NCI-H1436 (cell line): ENCODE measurements around the gene HEPHL1.

Source experiments
- DNase-seq: peaks from one replicate; lab custom pipeline; 2025; lab: John Stamatoyannopoulos, UW

HEPHL1 gene

DNA sequence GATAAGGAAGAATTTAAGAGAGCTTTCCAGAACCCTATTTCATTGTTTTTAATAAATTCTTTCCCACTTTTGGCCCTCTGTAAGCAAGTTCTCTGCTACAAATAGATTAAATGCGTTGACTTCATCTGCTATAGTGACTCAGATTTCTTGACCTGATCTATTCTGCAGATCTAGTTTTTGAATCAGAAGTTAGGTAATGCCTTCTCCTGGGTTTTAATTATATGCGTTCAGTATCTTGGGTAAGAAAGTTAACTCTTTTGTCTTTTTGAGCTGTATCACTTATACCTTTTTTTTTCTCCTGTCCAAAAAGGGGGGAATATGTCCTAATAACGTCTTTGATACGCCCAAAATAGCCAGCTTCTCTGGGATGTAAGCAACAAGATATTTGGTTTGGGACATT, 2.4 kb upstream of the HEPHL1 start:
- DNase-seq = no peak

DNA sequence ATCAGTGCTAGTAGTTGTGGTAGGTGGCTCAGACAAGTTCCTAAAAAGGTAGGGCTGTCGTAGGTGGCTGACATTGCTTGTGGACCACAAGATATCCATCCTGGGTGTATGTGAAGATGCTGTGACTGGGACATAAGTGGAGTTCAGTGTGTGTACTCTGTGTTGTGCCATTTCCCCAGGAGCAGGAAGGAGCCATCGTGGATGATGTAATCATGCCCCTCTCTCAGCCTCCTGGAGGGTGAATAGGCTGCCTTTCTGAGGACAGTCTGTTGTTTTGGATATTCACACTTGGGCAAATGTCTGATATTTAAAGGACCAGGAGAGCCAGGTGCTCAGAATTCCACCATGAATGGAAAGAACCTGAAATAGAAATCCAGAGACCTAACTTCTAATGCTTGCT, 2.7 kb downstream of the HEPHL1 start:
- DNase-seq = no peak

DNA sequence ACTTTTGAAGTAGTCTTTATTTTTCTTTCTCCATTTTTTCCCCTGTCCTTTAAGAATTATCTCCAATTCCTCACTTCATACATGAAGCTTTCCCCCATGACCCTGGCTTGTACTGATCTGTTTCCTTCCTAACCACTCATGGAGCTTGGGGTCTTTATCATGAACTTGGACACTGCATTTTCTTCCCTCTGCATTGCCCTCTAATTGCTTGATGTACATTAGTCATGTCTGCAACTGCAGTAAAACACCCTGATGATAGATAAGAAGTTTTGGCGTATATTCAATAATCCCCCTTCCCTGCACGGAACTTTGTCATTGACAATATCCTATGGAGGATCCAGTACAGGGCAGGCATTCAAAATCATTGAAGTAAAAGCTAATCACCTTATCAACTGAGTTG, 3.4 kb downstream of the HEPHL1 start:
- DNase-seq = no peak

DNA sequence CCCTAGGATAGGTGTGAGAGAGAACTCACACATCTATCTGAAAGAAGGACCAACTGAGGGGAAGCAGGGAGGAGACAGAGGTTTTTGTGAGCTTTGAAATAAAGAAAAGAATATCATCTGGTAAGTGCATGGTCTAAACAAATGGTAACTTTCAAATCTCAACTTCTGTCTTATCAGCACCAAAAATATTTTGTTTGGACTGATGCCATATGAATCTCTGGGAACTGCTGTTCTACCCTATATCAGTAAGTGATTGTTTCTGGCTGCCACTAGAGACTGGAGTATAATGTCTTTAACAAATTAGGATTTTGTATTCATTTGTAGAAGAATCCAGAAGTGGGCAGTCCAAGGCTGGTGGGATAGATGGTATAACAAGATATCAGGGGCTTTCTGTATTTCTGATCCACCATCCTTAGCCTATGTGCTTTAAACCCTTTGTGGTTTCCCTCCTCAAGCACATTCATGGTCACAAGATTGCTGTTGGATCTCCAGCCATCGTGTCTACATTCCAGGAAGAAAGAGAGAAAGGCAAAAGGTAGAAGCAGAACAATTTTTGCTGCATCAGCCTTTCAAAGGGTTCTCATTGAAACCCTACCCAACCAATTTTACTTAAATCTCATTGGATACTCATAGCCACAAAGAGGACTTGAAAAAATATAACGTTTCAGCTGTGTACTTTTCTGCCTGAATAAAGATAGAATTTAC, 4.7 kb downstream of the HEPHL1 start:
- no peak for DNase-seq

DNA sequence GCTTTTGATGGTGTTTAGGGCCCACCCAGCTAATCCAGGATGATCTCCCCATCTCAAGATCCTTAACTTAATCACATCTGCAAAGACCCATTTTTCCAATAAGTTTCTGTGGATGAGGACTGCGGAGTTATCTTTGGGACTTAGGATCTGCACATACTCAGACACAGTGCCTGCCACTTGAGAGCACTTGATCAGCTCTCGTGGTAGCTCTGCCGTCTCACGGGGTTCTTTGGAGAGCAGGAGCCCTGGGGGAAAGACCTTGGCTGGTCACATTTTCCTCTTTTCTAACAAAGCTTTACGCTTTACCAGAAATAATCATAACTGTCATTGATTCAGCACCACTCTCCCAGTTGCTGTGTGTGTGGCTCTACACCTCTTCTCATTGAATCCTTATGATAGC, 6.1 kb downstream of the HEPHL1 start:
- DNase-seq = no peak

DNA sequence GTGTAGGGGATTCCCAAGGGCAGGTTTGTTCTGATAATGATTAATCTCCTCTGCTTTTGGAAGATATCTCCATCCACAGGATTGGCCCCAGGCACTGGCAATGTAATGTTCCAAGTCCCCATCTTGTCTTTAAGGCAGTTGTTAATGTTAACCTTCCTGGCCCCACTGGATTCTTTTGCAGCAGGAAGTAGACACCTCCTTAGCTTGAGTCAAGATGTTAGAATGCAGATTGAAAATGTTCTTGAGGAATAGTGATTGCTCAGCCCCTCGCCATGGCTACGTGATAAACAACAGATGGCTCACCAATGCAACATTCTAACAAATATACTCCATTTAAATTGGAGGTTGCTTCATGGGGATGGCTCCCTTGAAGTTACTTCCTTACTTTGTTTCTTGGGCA, 7.3 kb downstream of the HEPHL1 start:
- no peak for DNase-seq

DNA sequence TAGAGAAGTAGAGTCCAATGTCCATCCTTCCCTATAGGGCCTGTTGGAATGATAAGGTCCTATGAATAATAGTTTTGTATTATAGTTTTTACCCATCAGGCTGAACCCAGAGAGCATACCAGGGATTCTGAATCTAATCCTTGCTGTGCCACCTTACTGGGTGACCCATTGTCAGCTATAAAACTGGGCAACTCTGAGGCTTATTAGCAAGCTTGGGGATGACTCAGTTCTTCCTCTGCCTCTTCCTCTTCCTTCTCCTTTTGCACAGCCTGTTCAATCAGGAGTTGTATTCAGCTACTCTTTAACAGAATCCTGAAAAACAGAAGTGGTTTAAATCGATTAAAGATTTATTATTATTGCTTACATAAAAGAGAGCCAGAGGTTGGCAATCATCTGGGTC, 8.9 kb downstream of the HEPHL1 start:
- DNase-seq = no peak

DNA sequence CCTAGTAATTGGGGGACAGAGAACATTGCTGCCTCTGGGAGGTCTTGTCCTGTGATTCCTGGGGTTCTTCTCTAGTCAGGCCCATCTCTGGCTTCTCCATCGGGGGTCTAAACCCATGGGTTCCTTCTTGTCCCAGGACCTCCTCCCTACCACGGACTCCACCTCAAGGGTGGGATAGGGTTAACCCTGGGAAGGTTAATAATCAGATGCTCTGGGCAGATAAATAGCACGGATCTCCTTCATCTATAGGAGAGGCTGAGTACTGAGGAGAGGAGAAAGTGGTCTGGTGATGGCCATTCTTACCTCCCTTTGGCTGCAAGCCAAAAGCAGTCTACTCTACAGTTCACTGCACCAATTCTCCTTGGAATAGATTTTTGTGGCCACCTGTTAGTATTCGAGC, 10.5 kb downstream of the HEPHL1 start:
- DNase-seq = no peak

DNA sequence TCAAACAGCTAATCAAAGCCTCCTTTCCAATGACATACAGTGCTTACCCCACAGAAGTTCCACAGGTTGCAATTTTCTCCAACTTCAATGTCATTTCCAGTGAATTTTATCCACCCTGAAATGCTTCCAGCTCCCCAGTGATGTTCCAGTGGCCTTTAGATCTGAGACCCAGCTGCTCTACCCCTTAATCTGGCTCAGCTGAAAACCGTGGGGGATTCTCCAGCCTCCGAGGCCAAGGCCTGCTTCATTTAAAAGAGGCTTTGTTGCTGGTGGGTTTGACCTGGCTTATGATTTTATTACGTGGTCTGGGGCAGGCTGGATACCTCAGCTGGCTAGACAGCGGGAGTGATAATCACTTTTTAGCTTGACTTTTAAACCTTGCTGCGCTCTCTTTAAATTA, 10.9 kb downstream of the HEPHL1 start:
- no peak for DNase-seq

DNA sequence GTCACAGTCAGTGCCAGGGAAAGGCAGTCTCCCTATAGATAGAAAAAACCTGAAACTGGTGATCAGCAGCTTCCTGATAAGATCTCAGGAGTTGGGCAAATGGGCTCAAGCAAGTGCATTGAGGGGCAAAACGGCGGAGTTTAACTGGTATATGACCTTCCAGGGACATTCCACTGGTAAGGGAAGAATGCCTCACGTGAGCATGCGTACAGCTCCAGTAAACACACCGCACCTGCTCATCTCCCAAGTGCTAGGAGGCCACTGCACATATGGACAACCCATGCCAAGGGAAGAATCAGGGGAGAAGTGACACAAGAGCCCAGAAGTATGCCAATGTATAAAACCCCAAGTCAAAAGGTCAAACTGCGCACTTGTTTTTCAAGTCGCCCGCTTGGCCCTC, 11.6 kb downstream of the HEPHL1 start:
- no peak for DNase-seq

DNA sequence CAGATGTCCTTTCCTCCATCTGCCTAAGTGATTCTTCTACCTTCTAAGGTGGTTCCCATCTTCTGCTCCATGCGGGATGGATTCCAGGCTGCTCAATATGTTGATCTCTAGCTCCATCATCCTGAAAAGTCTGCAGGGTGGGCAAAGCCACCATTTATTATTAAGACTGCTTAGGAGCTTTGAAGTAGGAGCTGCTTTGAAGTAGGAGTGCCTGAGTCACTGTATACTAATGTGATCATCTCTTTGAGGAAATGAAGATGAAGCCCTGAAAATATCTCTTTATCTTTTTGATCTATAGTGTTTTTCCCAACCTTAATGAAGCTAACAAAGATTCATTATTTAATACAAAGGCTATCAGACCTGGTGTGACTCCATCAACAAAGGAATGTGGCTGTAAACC, 13.1 kb downstream of the HEPHL1 start:
- no peak for DNase-seq

DNA sequence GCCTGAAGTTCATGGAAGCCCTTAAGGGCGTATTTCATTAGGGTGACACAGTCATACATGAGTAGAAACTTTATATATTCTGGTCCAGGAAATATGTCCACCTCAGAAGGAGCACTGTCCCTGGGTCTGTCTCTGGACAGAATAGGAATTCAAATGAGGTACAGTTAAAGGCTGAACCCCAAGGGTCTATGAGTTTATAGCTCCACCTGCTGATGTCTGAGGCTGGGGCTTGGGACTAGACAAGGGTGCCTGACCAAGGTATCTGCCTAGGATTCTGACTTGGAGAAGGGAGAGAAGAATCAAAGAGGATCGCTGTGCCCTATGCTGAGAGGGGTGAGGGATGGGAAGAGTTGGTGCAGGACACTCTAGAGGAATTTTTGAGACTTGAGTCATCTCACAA, 14.9 kb downstream of the HEPHL1 start:
- no peak for DNase-seq

DNA sequence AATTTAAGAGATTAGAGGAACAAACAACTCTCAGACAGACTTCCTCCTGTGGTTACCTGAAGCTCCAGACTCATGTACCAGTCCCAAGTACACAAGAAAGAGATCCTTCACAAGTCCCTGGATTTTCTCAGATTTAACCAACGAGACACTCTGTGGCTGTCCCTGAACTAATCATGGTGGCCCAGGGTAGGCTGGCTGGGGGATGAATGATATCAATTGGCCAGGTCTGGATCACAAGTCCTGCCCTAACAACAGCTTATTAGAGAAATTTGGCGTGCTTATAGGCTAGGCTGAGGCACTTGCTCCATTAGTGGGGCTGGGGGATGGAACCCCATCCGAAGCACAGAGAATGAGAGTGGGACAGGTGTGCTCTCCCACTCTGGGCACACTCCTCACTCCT, 22.1 kb downstream of the HEPHL1 start:
- no peak for DNase-seq

DNA sequence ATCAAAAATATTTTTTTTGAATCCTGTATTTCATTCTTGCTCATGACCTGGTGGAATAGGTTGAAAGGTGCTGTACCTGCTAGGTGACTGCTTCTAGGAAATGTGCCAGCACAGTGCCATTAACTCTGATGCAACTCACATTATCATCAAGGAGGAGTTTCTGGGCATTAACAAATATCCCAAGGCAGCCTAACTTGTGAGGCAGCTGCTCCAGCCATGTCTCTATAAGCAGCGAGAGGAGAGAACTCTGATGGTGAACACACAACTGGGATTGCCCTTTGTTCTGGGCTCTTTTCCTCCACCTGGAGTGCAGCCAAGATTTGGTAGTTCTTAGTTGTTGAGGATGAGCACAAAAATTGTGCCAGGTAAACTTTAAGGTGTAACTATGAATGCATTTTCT, 25.6 kb downstream of the HEPHL1 start:
- DNase-seq = no peak

DNA sequence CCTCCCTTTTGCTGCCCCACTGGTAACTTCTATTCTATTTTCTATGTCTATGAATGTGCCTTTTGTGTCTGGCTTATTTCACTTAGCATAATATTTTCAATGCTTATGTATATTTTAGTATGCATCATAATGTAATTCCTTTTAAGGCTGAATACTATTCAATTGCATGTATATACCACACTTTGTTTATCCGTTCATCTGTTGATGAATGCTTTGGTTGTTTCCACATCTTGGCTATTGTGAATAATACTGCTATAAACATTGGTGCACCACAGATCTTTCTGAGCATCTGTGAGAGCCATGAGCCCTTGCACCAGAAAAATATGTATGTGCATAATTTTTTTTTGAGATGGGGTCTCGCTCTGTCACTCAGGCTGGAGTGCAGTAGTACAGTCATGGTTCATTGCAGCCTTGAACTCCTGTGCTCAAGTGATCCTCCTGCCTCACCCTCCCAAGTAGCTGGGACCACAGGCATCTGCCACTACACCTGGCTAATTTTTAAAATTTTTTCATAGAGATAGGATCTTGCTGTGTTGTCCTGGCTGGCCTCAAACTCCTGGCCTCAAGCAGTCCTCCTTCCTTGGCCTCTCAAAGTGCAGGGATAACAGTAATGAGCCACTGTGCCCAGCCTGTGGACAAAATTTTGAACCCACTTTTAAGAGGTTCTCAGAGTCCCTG, 27.0 kb downstream of the HEPHL1 start:
- DNase-seq = no peak

DNA sequence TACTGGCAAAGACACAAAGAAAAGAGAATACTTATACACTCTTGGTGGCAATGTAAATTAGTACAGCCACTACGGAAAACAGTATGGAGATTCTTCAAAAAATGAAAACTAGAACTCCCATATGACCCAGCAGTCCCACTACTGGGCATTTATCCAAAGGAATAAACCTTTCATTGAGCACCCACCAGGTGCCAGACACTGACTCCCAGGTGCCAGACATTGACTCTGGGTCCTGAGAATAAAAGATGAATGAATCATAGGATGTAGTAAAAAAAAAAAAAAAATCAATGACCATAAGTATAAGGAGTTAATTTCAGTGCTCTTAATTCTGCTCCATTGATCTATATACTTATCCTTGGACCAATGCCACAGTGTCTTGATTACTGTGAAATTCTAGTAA, 28.2 kb downstream of the HEPHL1 start:
- DNase-seq = no peak

DNA sequence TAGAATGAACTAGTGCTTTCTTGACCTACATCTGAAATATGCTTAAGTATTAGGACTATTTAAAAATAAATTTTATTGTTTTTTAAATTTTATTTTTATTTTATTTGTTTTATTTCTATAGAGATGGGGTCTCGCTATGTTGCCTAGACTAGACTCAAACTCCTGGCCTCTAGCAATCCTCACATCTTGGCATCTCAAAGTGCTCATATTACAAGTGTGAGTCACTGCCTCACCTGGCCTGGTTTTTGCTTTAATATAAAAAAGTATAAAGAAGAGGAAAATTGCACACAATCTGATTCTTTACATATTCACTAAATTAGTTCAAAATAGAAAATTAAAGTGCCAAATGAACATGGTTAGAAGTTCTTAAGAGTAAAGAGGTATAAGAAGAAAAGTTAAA, 37.5 kb downstream of the HEPHL1 start:
- no peak for DNase-seq

DNA sequence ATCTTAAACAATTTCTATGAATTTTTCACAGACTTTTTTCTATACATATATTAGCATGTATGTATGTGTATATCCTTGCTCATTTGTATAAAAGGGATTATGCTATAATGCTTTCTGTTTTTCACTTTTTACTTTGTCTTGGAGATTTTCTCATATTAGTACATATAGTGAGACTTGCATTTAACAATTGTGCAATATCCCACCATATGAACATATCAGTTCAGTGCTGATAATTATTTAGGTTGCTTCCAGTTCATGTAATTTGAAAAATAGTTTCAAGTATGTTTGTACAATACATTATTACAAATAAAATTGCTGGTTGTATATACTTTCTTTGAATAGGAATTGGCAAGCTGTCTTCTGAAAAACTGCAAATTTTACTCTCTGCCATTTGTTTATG, 37.9 kb downstream of the HEPHL1 start:
- DNase-seq = no peak

DNA sequence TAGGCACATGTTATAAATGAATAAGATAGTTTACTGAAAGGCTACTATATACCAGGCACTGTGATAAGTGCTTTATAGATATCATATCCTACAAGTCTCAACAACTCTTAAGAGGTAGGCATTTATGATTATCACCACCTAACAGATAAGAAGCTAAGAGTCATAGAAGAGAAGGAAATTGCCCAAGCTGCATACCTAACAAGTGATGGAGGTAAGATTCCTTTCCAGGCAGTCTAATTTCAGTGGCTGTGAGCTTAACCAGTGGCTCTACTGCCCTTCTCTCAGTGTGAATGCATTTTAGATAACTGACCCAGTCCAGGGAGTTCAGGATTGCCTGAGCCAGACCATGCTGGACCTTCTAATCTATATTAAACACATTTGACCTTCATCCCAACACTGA, 39.2 kb downstream of the HEPHL1 start:
- no peak for DNase-seq

DNA sequence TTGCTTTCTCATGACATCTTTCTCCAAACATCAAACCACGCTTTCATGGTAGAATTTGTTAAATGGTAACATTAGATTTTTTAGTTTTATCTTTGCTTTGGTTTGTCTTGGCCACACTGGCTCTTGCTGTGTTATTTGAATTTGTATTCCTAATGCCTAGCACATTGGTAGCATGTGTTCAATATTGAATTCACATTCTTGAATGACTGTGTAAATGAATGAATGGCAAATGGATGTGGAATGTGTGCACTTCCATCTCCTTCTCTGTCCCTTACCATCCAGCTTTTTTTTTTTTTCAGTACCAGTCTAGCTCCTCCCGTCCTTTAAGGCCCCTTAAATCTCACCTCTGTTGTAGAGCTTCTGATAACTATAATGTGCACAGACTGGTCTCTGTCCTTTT, 41.2 kb downstream of the HEPHL1 start:
- no peak for DNase-seq

DNA sequence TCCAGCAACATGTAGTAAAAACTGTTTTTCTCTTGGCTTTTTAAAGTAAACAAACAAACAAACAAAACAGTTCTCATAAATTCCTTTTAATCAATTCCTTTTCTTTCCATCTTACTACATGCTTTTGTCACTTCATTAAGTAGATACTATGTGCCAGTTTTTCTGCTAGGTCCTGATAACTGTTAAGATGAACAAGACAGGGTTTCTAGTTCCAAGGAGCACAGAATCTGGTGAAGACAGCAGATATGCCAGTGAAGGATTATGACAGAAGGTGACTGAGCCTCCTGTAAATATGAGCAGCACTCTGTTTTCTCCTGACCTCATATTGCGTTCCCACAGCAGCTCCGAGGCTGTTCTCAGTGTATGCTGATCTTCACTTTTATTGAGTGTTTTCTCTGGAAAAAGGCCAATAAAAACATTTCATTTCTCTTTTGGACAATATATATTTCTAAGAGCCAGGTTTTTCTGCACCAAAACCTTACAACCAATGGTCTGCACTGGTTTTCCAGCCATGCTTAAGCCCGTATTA, 45.8 kb downstream of the HEPHL1 start:
- DNase-seq = no peak

DNA sequence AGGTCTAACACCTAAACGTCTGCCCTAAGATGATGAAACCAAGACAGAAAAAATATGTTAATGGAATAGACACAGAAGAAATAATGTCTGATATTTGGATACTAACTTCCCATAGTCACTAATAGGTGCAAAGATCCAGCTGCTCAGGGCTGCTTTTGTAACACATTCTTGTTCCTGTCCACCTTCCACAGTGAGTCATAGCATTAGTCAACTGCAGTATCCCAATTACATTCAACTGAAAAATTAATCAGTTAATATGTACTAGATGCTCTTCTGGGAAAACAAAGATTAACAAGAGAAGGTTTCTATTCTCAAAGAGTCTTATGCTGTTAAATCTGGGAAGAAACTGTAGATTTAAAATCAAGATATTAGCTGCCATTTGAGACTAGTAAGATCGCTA, 47.6 kb downstream of the HEPHL1 start:
- no peak for DNase-seq

DNA sequence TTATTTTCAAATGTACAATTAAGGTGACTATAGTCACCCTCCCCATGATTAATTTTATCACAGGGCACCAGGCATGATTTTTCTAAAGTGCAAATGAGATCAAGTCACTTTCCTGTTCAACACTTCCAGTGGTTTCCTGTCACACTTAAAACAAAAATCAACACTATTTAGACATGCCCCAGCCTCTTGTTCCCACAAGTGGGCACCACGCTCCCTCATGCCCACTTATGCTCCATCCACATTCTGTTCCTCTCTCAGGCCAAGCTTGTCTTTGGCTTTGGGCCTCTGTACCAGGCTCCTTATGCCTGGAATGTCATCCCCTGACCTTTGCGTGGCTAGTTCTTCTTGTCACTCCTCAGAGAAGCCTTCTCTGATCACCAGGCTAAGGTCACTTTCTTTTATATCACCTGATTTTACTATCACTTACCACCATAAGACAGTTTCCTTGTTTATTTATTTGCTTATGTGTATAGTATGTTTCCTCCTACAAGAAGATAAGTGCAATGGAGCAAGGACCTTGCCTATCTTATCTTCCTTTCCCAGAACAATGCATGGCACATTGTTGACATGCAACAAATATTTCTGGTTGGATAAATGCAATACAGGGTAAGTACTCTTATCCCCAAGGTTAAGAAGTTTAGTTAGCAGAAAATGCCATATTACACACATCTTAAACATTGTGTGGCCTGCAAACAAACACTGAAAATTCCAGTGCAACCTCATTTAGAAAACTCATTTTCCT, 56.6 kb downstream of the HEPHL1 start:
- DNase-seq = no peak
